Measurements from ENCODE around the gene NUP98. TPM values are rescaled to one million over a fixed set of nuclear protein-coding genes. Genes with fewer than 3 reads are reported as not detected.

Gene NUP98
- polyA plus RNA-seq, 3 donors = 19.6 to 76.2 (median 28.5) TPM

DNA sequence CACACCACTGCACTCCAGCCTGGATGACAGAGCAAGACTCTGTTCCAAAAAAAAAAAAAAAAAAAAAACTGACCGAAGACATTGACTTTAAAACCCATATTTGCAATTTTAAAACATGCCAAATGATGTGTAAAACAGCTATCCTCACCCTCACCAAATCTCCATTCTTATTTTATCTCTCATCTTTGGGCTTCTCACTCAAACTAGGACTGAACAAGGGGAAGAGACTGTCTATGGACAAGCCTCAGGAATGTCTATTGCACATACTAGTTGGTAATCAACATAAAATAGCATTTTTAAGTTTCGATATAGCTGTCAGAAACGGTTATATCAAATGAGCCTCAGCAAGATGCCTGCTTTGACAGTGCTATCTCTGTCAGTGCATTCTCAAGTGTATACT lies 118.3 kb downstream of the NUP98 start:
- H3K4me2 ChIP-seq (replicated peaks; ENCODE audit: extremely low read depth, low read length, poor library complexity, severe bottlenecking) = no peak overlapping the region
- no peak overlapping the region for H3K4me3 Mint-ChIP-seq
- H3K9me3 Mint-ChIP-seq = no peaks in the 10 kb centered on the region
- no peaks in the 10 kb centered on the region for H3K79me2 ChIP-seq (ENCODE audit: insufficient read depth, low read length)
- H3K27me3 ChIP-seq (ENCODE audit: control insufficient read depth in 2 of 2, insufficient read depth in 2 of 2, low read length in 2 of 2) = no peaks in the 10 kb centered on the region
- intact Hi-C loops (cut with micrococcal nuclease) = no loop called here
- H3K4me1 Mint-ChIP-seq = no peaks in the 10 kb centered on the region
- H3K27ac Mint-ChIP-seq = no peak overlapping the region
- H3K36me3 Mint-ChIP-seq = peaks cover 89 to 95% of the 10 kb centered on the region in 2 donors
- TF ChIP-seq, protein P1, sequence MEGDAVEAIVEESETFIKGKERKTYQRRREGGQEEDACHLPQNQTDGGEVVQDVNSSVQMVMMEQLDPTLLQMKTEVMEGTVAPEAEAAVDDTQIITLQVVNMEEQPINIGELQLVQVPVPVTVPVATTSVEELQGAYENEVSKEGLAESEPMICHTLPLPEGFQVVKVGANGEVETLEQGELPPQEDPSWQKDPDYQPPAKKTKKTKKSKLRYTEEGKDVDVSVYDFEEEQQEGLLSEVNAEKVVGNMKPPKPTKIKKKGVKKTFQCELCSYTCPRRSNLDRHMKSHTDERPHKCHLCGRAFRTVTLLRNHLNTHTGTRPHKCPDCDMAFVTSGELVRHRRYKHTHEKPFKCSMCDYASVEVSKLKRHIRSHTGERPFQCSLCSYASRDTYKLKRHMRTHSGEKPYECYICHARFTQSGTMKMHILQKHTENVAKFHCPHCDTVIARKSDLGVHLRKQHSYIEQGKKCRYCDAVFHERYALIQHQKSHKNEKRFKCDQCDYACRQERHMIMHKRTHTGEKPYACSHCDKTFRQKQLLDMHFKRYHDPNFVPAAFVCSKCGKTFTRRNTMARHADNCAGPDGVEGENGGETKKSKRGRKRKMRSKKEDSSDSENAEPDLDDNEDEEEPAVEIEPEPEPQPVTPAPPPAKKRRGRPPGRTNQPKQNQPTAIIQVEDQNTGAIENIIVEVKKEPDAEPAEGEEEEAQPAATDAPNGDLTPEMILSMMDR (IDR thresholded peaks at IDR 0.05) = no peak
- H3K9me3 ChIP-seq (replicated peaks in 1 of 2; ENCODE audit: control insufficient read depth in 1 of 2, insufficient read depth in 1 of 2, low read length in 2 of 2) = no peaks in the 10 kb centered on the region
- peaks cover 92 to 100% of the 10 kb centered on the region in 2 donors for H3K36me3 ChIP-seq (replicated peaks in 1 of 2; ENCODE audit: control insufficient read depth in 1 of 2, insufficient read depth in 2 of 2, low read length in 2 of 2)
- no peak overlapping the region for H3K4me3 ChIP-seq (replicated peaks in 1 of 3; ENCODE audit: low read depth in 2 of 3, low read length in 3 of 3)
- H3K27me3 Mint-ChIP-seq (ENCODE audit: low read depth in 3 of 3) = no peaks in the 10 kb centered on the region
- DNase-seq = no peak
- no CpG with 5 or more reads among the region's 3 CpGs for WGBS (ENCODE audit: insufficient coverage)
- H3K4me1 ChIP-seq (ENCODE audit: control insufficient read depth in 1 of 2, insufficient read depth in 2 of 2, low read length in 2 of 2) = no peaks in the 10 kb centered on the region
- no peaks in the 10 kb centered on the region for H4K20me1 ChIP-seq (ENCODE audit: insufficient read depth, low read length)
- H2AFZ ChIP-seq (ENCODE audit: insufficient read depth, low read depth, low read length, poor library complexity, severe bottlenecking) = no peak overlapping the region
- no peak overlapping the region for H3K9ac ChIP-seq (ENCODE audit: insufficient read depth, low read length, poor library complexity, severe bottlenecking)
- H3K27ac ChIP-seq (ENCODE audit: low read depth in 1 of 2, low read length in 2 of 2) = no peak overlapping the region

DNA sequence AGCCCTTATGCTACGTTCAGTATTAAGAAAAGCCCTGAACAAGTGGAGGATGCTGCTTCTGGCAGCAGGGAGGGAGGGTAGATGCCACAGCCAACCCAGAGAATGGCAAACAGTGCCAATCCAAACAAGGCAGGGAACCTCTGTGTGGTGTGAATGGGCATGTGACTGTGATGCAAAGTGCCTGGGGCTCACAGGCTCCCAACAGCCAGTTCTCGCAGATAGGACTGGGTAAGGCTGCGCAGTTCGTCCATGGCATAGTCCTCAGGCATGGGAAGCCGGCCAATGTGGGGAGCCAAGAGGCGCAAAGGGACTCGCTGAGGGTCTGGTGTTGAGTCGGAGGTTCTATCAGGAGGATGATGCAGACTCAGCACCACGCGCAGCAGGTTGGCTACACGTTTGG lies 121.4 kb downstream of the NUP98 start:
- no peak overlapping the region for H3K4me3 Mint-ChIP-seq
- H3K9me3 ChIP-seq (replicated peaks in 1 of 2; ENCODE audit: control insufficient read depth in 1 of 2, insufficient read depth in 1 of 2, low read length in 2 of 2) = no peaks in the 10 kb centered on the region
- intact Hi-C loops (cut with micrococcal nuclease) = no loop called here
- H3K4me1 ChIP-seq (ENCODE audit: control insufficient read depth in 1 of 2, insufficient read depth in 2 of 2, low read length in 2 of 2) = no peaks in the 10 kb centered on the region
- no peaks in the 10 kb centered on the region for H3K9me3 Mint-ChIP-seq
- H4K20me1 ChIP-seq (ENCODE audit: insufficient read depth, low read length) = no peaks in the 10 kb centered on the region
- no peak overlapping the region for H3K4me3 ChIP-seq (replicated peaks in 1 of 3; ENCODE audit: low read depth in 2 of 3, low read length in 3 of 3)
- peaks cover 86 to 100% of the 10 kb centered on the region in 2 donors for H3K36me3 ChIP-seq (replicated peaks in 1 of 2; ENCODE audit: control insufficient read depth in 1 of 2, insufficient read depth in 2 of 2, low read length in 2 of 2)
- H3K4me1 Mint-ChIP-seq = no peaks in the 10 kb centered on the region
- peak overlapping the region in 1 of 2 donors; percentile 11 for H3K27ac ChIP-seq (ENCODE audit: low read depth in 1 of 2, low read length in 2 of 2)
- peaks cover 0 to 2% (median 0%) of the 10 kb centered on the region in 3 donors for H3K27me3 Mint-ChIP-seq (ENCODE audit: low read depth in 3 of 3)
- no peaks in the 10 kb centered on the region for H3K79me2 ChIP-seq (ENCODE audit: insufficient read depth, low read length)
- over 99% methylated on average over 11 of the region's 11 CpGs for WGBS (ENCODE audit: insufficient coverage)
- TF ChIP-seq, protein P1 (IDR thresholded peaks at IDR 0.05) = no peak
- H2AFZ ChIP-seq (ENCODE audit: insufficient read depth, low read depth, low read length, poor library complexity, severe bottlenecking) = no peak overlapping the region
- H3K4me2 ChIP-seq (replicated peaks; ENCODE audit: extremely low read depth, low read length, poor library complexity, severe bottlenecking) = no peak overlapping the region
- no peak for DNase-seq
- no peaks in the 10 kb centered on the region for H3K27me3 ChIP-seq (ENCODE audit: control insufficient read depth in 2 of 2, insufficient read depth in 2 of 2, low read length in 2 of 2)
- peak overlapping the region in 1 of 7 donors; percentile 51 for H3K27ac Mint-ChIP-seq
- H3K9ac ChIP-seq (ENCODE audit: insufficient read depth, low read length, poor library complexity, severe bottlenecking) = no peak overlapping the region
- H3K36me3 Mint-ChIP-seq = peaks cover 90 to 94% of the 10 kb centered on the region in 2 donors

Data from CD14-positive monocyte (primary cell).